Activated CD4-positive, alpha-beta T cell treated with anti-CD3 and anti-CD28 coated beads, Interleukin-2, amount 50 U/mL, for 1 hour (primary cell): Measurements from ENCODE around the gene SLC39A8.

Experiments
- DNase-seq: peaks from one replicate; pipeline ENCODE4 v3.0.0-alpha.2; 2020

Gene SLC39A8

GRCh38 chr4:102219129-102219528 is 126.2 kb downstream of the SLC39A8 start:
- DNase-seq: no peak

GRCh38 chr4:102218656-102219055 is 126.6 kb downstream of the SLC39A8 start:
- no peak for DNase-seq

- no peak for DNase-seq
These were observed 127.4 kb downstream of the SLC39A8 start for GRCh38 chr4:102217775-102218355.

- no peak for DNase-seq
These were observed 127.9 kb downstream of the SLC39A8 start for GRCh38 chr4:102217345-102217744.

- DNase-seq: no peak
These were observed 128.6 kb downstream of the SLC39A8 start for GRCh38 chr4:102216666-102217065.

- no peak for DNase-seq
These were observed 132.3 kb downstream of the SLC39A8 start for GRCh38 chr4:102213031-102213430.
